IMR-90 (cell line): ENCODE results near the gene GNAS-AS1. TPM values are rescaled to one million over a fixed set of nuclear protein-coding genes. Genes with fewer than 3 reads are reported as not detected.

ENCODE experiments used
- ATAC-seq: fragments of 200-7000 bp; cut with Tn5 transposase; 2 replicates; pipeline ENCODE4 v1.9.1; 2020; ENCODE audit warnings: low read depth, mild to moderate bottlenecking, moderate library complexity
- BruUV-seq: library from RNA; stranded (reverse); fragments of 400-500 nt; replicated peaks from 2 replicates; lab custom pipeline; 2021; lab: Mats Ljungman, UMichigan
- CTCF ChIA-PET: fragments of 300-600 bp; formaldehyde crosslinking; extraction: SDS; loops from one replicate; lab custom pipeline; 2021; ENCODE audit warnings: antibody characterized with exemption; lab: Yijun Ruan, JAX
- POLR2A ChIA-PET: fragments of 300-600 bp; sonication (Branson Sonifier 250); formaldehyde crosslinking; loops from one replicate; lab custom pipeline; 2022; ENCODE audit warnings: antibody characterized with exemption; ENCODE audit not compliant: unreplicated experiment; lab: Charles Lee
- DNase-seq: peaks from one replicate; pipeline ENCODE4 v3.0.0; 2013
- H2AFZ ChIP-seq: replicated peaks from 2 replicates; pipeline ENCODE3; 2013; ENCODE audit warnings: low read length, mild to moderate bottlenecking; ENCODE audit not compliant: poor library complexity
- H2AK5ac ChIP-seq: 2 replicates; pipeline ENCODE4 v1.6.1; 2013; ENCODE audit warnings: low read depth, low read length, inconsistent platforms
- H2AK9ac ChIP-seq: replicated peaks from 2 replicates; pipeline ENCODE3; 2013; ENCODE audit warnings: mild to moderate bottlenecking, low read depth, low read length, moderate library complexity; ENCODE audit not compliant: poor library complexity
- H2BK120ac ChIP-seq: 2 replicates; pipeline ENCODE4 v1.6.1; 2013; ENCODE audit warnings: low read depth, low read length, inconsistent platforms
- H2BK15ac ChIP-seq: 3 replicates; pipeline ENCODE4 v1.6.1; 2013; ENCODE audit warnings: low read depth, low read length, inconsistent platforms
- H2BK20ac ChIP-seq: 2 replicates; pipeline ENCODE4 v1.6.1; 2013; ENCODE audit warnings: low read depth, mild to moderate bottlenecking, inconsistent platforms, low read length, moderate library complexity
- H2BK5ac ChIP-seq: 2 replicates; pipeline ENCODE4 v1.6.1; 2013; ENCODE audit warnings: mild to moderate bottlenecking, low read depth, low read length, inconsistent platforms; ENCODE audit not compliant: poor library complexity, severe bottlenecking
- H3K14ac ChIP-seq: replicated peaks from 2 replicates; pipeline ENCODE4 v1.6.1; 2013; ENCODE audit warnings: low read depth, low read length, inconsistent platforms
- H3K18ac ChIP-seq: 2 replicates; pipeline ENCODE4 v1.6.1; 2013; ENCODE audit warnings: low read depth, low read length, control low read depth
- H3K23ac ChIP-seq: 2 replicates; pipeline ENCODE4 v1.6.1; 2013; ENCODE audit warnings: low read depth, low read length, inconsistent platforms
- H3K27ac ChIP-seq: 2 replicates; pipeline ENCODE4 v1.5.1; 2013; ENCODE audit warnings: mild to moderate bottlenecking, control low read depth, low read length; ENCODE audit not compliant: insufficient read depth
- H3K27me3 ChIP-seq: 2 replicates; pipeline ENCODE4 v1.6.1; 2013; ENCODE audit warnings: low read length; ENCODE audit not compliant: control insufficient read depth, insufficient read depth
- H3K36me3 ChIP-seq: 2 replicates; pipeline ENCODE4 v1.6.1; 2013; ENCODE audit warnings: low read length, mixed read lengths; ENCODE audit not compliant: control insufficient read depth, insufficient read depth
- H3K4ac ChIP-seq: 2 replicates; pipeline ENCODE4 v1.6.1; 2013; ENCODE audit warnings: low read depth, low read length, inconsistent platforms
- H3K4me1 ChIP-seq: 2 replicates; pipeline ENCODE4 v1.6.1; 2013; ENCODE audit warnings: low read length, mixed read lengths; ENCODE audit not compliant: control insufficient read depth, insufficient read depth
- H3K4me2 ChIP-seq: 2 replicates; pipeline ENCODE4 v1.6.1; 2013; ENCODE audit warnings: low read depth, mild to moderate bottlenecking, control low read depth, low read length, moderate library complexity
- H3K4me3 ChIP-seq: 2 replicates; pipeline ENCODE4 v1.5.1; 2013; ENCODE audit warnings: low read depth, mild to moderate bottlenecking, control low read depth, low read length, moderate library complexity; ENCODE audit not compliant: insufficient read depth
- H3K56ac ChIP-seq: 2 replicates; pipeline ENCODE4 v1.6.1; 2013; ENCODE audit warnings: low read length, inconsistent platforms; ENCODE audit not compliant: insufficient read depth; ENCODE audit errors: extremely low read depth
- H3K79me1 ChIP-seq, 2 experiments: 2 replicates each; pipeline ENCODE4 v1.6.1; 2013; ENCODE audit warnings: low read length in 2 of 2, inconsistent platforms in 1 of 2, low read depth in 1 of 2
- H3K9ac ChIP-seq: 2 replicates; pipeline ENCODE4 v1.6.1; 2013; ENCODE audit warnings: low read depth, low read length, control low read depth
- H3K9me1 ChIP-seq: 2 replicates; pipeline ENCODE4 v1.6.1; 2013; ENCODE audit warnings: low read length, inconsistent platforms; ENCODE audit not compliant: insufficient read depth
- H3K9me3 ChIP-seq: 2 replicates; pipeline ENCODE4 v1.6.1; 2013; ENCODE audit warnings: low read length; ENCODE audit not compliant: control insufficient read depth, insufficient read depth
- H4K20me1 ChIP-seq: 2 replicates; pipeline ENCODE4 v1.6.1; 2013; ENCODE audit warnings: low read length, inconsistent platforms; ENCODE audit not compliant: insufficient read depth
- H4K5ac ChIP-seq: 2 replicates; pipeline ENCODE4 v1.6.1; 2013; ENCODE audit warnings: mild to moderate bottlenecking, low read depth, low read length, control low read depth
- H4K8ac ChIP-seq, 2 experiments: 2 replicates each; pipeline ENCODE4 v1.6.1; 2013; ENCODE audit warnings: low read depth in 2 of 2, low read length in 2 of 2, control low read depth in 1 of 2, inconsistent platforms in 1 of 2
- H4K91ac ChIP-seq: 2 replicates; pipeline ENCODE4 v1.6.1; 2013; ENCODE audit warnings: low read depth, low read length, inconsistent platforms; ENCODE audit not compliant: insufficient read depth
- CEBPB ChIP-seq: IDR thresholded peaks from 2 replicates; pipeline ENCODE4 v1.6.1; 2012; ENCODE audit warnings: low read depth, low read length, improper control_type of control experiment
- FOS ChIP-seq: fragments of 150-350 bp; IDR thresholded peaks from 2 replicates; pipeline ENCODE4 v1.6.1; 2016; ENCODE audit warnings: low read depth, low read length
- MAZ ChIP-seq: IDR thresholded peaks from 2 replicates; pipeline ENCODE4 v1.6.1; 2012; ENCODE audit warnings: low read depth, mild to moderate bottlenecking, low read length, improper control_type of control experiment, moderate library complexity, borderline replicate concordance
- MXI1 ChIP-seq: IDR thresholded peaks from 2 replicates; pipeline ENCODE4 v1.6.1; 2012; ENCODE audit warnings: low read depth, mild to moderate bottlenecking, low read length, moderate library complexity, borderline replicate concordance
- NFE2L2 ChIP-seq: fragments of 150-350 bp; IDR thresholded peaks from 2 replicates; pipeline ENCODE4 v1.6.1; 2016; ENCODE audit warnings: low read depth, mild to moderate bottlenecking, low read length
- RAD21 ChIP-seq: IDR thresholded peaks from 2 replicates; pipeline ENCODE4 v1.6.1; 2012; ENCODE audit warnings: low read length, improper control_type of control experiment
- RCOR1 ChIP-seq: IDR thresholded peaks from 2 replicates; pipeline ENCODE4 v1.6.1; 2012; ENCODE audit warnings: mild to moderate bottlenecking, low read length, improper control_type of control experiment; ENCODE audit not compliant: insufficient replicate concordance
- USF2 ChIP-seq: fragments of 150-350 bp; IDR thresholded peaks from 2 replicates; pipeline ENCODE4 v1.6.1; 2017; ENCODE audit warnings: mild to moderate bottlenecking, antibody characterized with exemption, low read length, low read depth
- WGBS, 2 experiments: methylation state at CpG; one replicate each; pipeline versions ENCODE4 v1.1.5 to v1.1.7; 2013; ENCODE audit warnings: missing lambda C conversion rate in 2 of 2; ENCODE audit not compliant: insufficient read length in 1 of 2; ENCODE audit errors: extremely low coverage in 2 of 2; 5-methylcytosine and 5-hydroxymethylcytosine counted together
- dilution Hi-C: fragments of 300-500 bp; cut with HindIII; formaldehyde crosslinking; loops from one replicate; pipeline ENCODE4 v1.14.3; 2018; ENCODE audit warnings: low sequenced_read_pairs; ENCODE audit not compliant: unreplicated experiment
- in situ Hi-C: fragments of 300-500 bp; cut with MboI; formaldehyde crosslinking; loops from 3 replicates; pipeline ENCODE4 v1.14.3; 2019; ENCODE audit warnings: low sequenced_read_pairs, inconsistent platforms, mixed read lengths
- intact Hi-C: fragments of 100-400 bp; cut with micrococcal nuclease; formaldehyde crosslinking; loops from 2 replicates; pipeline ENCODE4 v1.10.0; 2022
- polyA plus RNA-seq, 3 experiments: library from polyadenylated mRNA; depleted of rRNA; stranded (reverse); fragments of >200 nt; gene quantifications; 2 replicates each; pipeline ENCODE4 v1.2.3, GENCODE V29; 2012; ENCODE audit warnings: low replicate concordance in 1 of 3
- total RNA-seq: library from RNA; depleted of rRNA; stranded (reverse); fragments of >200 nt; gene quantifications from 2 replicates; pipeline ENCODE4 v1.2.3, GENCODE V29; 2012

GNAS-AS1 gene
- total and polyA plus RNA-seq, 2 of the 4 experiments (the other 2 are of a cell fraction), result 0.54 to 0.60 TPM

- H3K27ac ChIP-seq, result no peak overlapping the region
- TF ChIP-seq USF2 (no peak), FOS (no peak), CEBPB (no peak), MAZ (no peak), NFE2L2 (no peak), RAD21 (no peak), MXI1 (no peak), RCOR1 (no peak)
- H2BK15ac ChIP-seq, result no peak overlapping the region
- H3K4ac ChIP-seq, result no peak overlapping the region
- H3K9me3 ChIP-seq, result no peaks in the 10 kb centered on the region
- no peak overlapping the region for H2BK20ac ChIP-seq
- 0 out of 2 replicates have a peak, but pooled peaks cover 2% of the 10 kb centered on the region for H3K9me1 ChIP-seq
- peak overlapping the region; percentile 68 for H2AK9ac ChIP-seq
- H3K4me1 ChIP-seq, result peaks cover 2% of the 10 kb centered on the region; the same call in 1 of the 2 replicates
- DNase-seq (no peak), ATAC-seq (no peak)
- no peak overlapping the region for H2BK5ac ChIP-seq
- H4K8ac ChIP-seq, result no peak overlapping the region
- H2AFZ ChIP-seq, result peak overlapping the region; percentile 89
- H4K91ac ChIP-seq, result no peak overlapping the region
- H3K36me3 ChIP-seq, result no peaks in the 10 kb centered on the region
- H2BK120ac ChIP-seq, result no peak overlapping the region
- H3K79me1 ChIP-seq, result peaks cover 0 to 17% of the 10 kb centered on the region in 2 experiments; a peak in 3 of 4 replicates
- H2AK5ac ChIP-seq, result no peak overlapping the region
- H4K5ac ChIP-seq, result no peak overlapping the region
- ChIA-PET CTCF (interaction anchor here (1.2 to 1.3 kb wide), 3 partner anchors 12 to 16 kb away, joined by 3 to 5 read pairs (median 4); no protein-coding TSS in a partner anchor), POLR2A (no interaction called here)
- H3K18ac ChIP-seq, result no peak overlapping the region
- H3K23ac ChIP-seq, result no peak overlapping the region
- BruUV-seq, result no TSS peak
- H3K4me2 ChIP-seq, result peak overlapping the region; percentile 99
- no peak overlapping the region for H3K14ac ChIP-seq
- intact Hi-C loops (loop anchor here (1.0 to 5.0 kb wide), 3 partner anchors 160 to 615 kb away; partner anchors contain the start of gene NPEPL1), dilution Hi-C loops (no loop called here), in situ Hi-C loops (loop anchor here (10.0 kb wide), 2 partner anchors 377 to 627 kb away; partner anchors contain the start of gene ANKRD60)
- 50% methylated on average over 2 of the region's 23 CpGs; no CpG with 5 or more reads in 1 of the 2 experiments for WGBS, 2 experiments
- peaks cover 37% of the 10 kb centered on the region for H3K27me3 ChIP-seq
- no peak overlapping the region for H3K56ac ChIP-seq
- H4K20me1 ChIP-seq, result no peaks in the 10 kb centered on the region; the same call in 1 of the 2 replicates
- 0 out of 2 replicates have a peak overlapping the region, but pooled peaks have one; percentile 60 for H3K4me3 ChIP-seq
- H3K9ac ChIP-seq, result no peak overlapping the region
Observed at GRCh38 chr20:58851969-58852458, 1.3 kb upstream of the GNAS-AS1 start.
